ENCODE measurements around the gene CMTM6.

- no peak for TF ChIP-seq CTCF (conservative IDR thresholded peaks at IDR 0.05; ENCODE audit: low read length)
- no peak for TF ChIP-seq EZH2phosphoT487 (IDR thresholded peaks at IDR 0.05; ENCODE audit: borderline replicate concordance)
These were observed 53.0 kb downstream of the CMTM6 start for GRCh38 chr3:32449691-32450090.
